Activated naive CD8-positive, alpha-beta T cell treated with anti-CD3 and anti-CD28 coated beads, Interleukin-2, amount 50 U/mL, for 24 hours (primary cell): ENCODE results near the gene MPP7.

Experiments used
- ATAC-seq: fragments of 150-1000 bp; cut with Tn5 transposase; one replicate; pipeline ENCODE4 v1.10.0; 2021
- DNase-seq: peaks from one replicate; pipeline ENCODE4 v3.0.0; 2021
- H3K27ac Mint-ChIP-seq: one replicate; pipeline ENCODE4 v1.8.0; 2021; ENCODE audit warnings: mild to moderate bottlenecking, mixed read lengths
- H3K27me3 Mint-ChIP-seq: one replicate; pipeline ENCODE4 v1.8.0; 2021; ENCODE audit warnings: mixed read lengths
- H3K36me3 Mint-ChIP-seq: one replicate; pipeline ENCODE4 v1.8.0; 2021; ENCODE audit warnings: low read depth, mixed read lengths
- H3K4me1 Mint-ChIP-seq: one replicate; pipeline ENCODE4 v1.8.0; 2021; ENCODE audit warnings: mixed read lengths
- H3K4me3 Mint-ChIP-seq: one replicate; pipeline ENCODE4 v1.8.0; 2021; ENCODE audit warnings: mild to moderate bottlenecking, moderate library complexity, mixed read lengths
- H3K9me3 Mint-ChIP-seq: one replicate; pipeline ENCODE4 v1.8.0; 2021; ENCODE audit warnings: mixed read lengths

The MPP7 gene

GRCh38 chr10:28318626-28319025 lies 15.8 kb upstream of the MPP7 start:
- Mint-ChIP-seq H3K27ac (no peak overlapping the region), H3K36me3 (peaks cover 2% of the 10 kb centered on the region), H3K27me3 (no peaks in the 10 kb centered on the region), H3K9me3 (no peaks in the 10 kb centered on the region), H3K4me3 (no peak overlapping the region), H3K4me1 (peaks cover 12% of the 10 kb centered on the region)
- no peak for ATAC-seq
- no peak for DNase-seq

GRCh38 chr10:28317760-28318159 lies 14.9 kb upstream of the MPP7 start:
- Mint-ChIP-seq H3K27ac (no peak overlapping the region), H3K9me3 (no peaks in the 10 kb centered on the region), H3K27me3 (no peaks in the 10 kb centered on the region), H3K4me3 (no peak overlapping the region), H3K36me3 (peaks cover 2% of the 10 kb centered on the region), H3K4me1 (peaks cover 12% of the 10 kb centered on the region)
- no peak for ATAC-seq
- DNase-seq = no peak

GRCh38 chr10:28316696-28317095 lies 13.8 kb upstream of the MPP7 start:
- Mint-ChIP-seq H3K27me3 (no peaks in the 10 kb centered on the region), H3K36me3 (peaks cover 5% of the 10 kb centered on the region), H3K9me3 (peaks cover 5% of the 10 kb centered on the region), H3K27ac (no peak overlapping the region), H3K4me1 (peaks cover 10% of the 10 kb centered on the region), H3K4me3 (no peak overlapping the region)
- no peak for DNase-seq
- ATAC-seq = no peak

- no peak for ATAC-seq
- DNase-seq = no peak
- H3K4me3 Mint-ChIP-seq = no peak overlapping the region
- H3K9me3 Mint-ChIP-seq = peaks cover 5% of the 10 kb centered on the region
- H3K4me1 Mint-ChIP-seq = peaks cover 16% of the 10 kb centered on the region
- H3K27ac Mint-ChIP-seq = no peak overlapping the region
- peaks cover 7% of the 10 kb centered on the region for H3K36me3 Mint-ChIP-seq
- no peaks in the 10 kb centered on the region for H3K27me3 Mint-ChIP-seq
These were observed 12.3 kb upstream of the MPP7 start for GRCh38 chr10:28315140-28315539.

- Mint-ChIP-seq H3K4me1 (peaks cover 15% of the 10 kb centered on the region), H3K27ac (no peak overlapping the region), H3K36me3 (peaks cover 7% of the 10 kb centered on the region), H3K9me3 (peaks cover 5% of the 10 kb centered on the region), H3K4me3 (no peak overlapping the region), H3K27me3 (no peaks in the 10 kb centered on the region)
- DNase-seq (no peak), ATAC-seq (no peak)
These were observed 11.3 kb upstream of the MPP7 start for GRCh38 chr10:28314211-28314610.

- H3K27ac Mint-ChIP-seq = peak overlapping the region; percentile 18
- DNase-seq = no peak
- H3K36me3 Mint-ChIP-seq = peaks cover 7% of the 10 kb centered on the region
- no peak for ATAC-seq
- H3K4me3 Mint-ChIP-seq = no peak overlapping the region
- H3K4me1 Mint-ChIP-seq = peaks cover 17% of the 10 kb centered on the region
- H3K27me3 Mint-ChIP-seq = no peaks in the 10 kb centered on the region
- peaks cover 5% of the 10 kb centered on the region for H3K9me3 Mint-ChIP-seq
These were observed 9.7 kb upstream of the MPP7 start for GRCh38 chr10:28312572-28312971.

- no peak for DNase-seq
- no peak for ATAC-seq
- Mint-ChIP-seq H3K9me3 (peaks cover 5% of the 10 kb centered on the region), H3K4me1 (peaks cover 13% of the 10 kb centered on the region), H3K27ac (no peak overlapping the region), H3K27me3 (no peaks in the 10 kb centered on the region), H3K4me3 (no peak overlapping the region), H3K36me3 (peaks cover 7% of the 10 kb centered on the region)
These were observed 8.2 kb upstream of the MPP7 start for GRCh38 chr10:28311104-28311503.

- H3K4me1 Mint-ChIP-seq = peaks cover 22% of the 10 kb centered on the region
- H3K27me3 Mint-ChIP-seq = peaks cover 6% of the 10 kb centered on the region
- DNase-seq = no peak
- H3K4me3 Mint-ChIP-seq = no peak overlapping the region
- ATAC-seq = no peak
- H3K36me3 Mint-ChIP-seq = peaks cover 5% of the 10 kb centered on the region
- peaks cover 3% of the 10 kb centered on the region for H3K9me3 Mint-ChIP-seq
- H3K27ac Mint-ChIP-seq = no peak overlapping the region
These were observed 4.4 kb upstream of the MPP7 start for GRCh38 chr10:28307267-28307666.

- Mint-ChIP-seq H3K36me3 (peaks cover 3% of the 10 kb centered on the region), H3K9me3 (no peaks in the 10 kb centered on the region), H3K27me3 (peaks cover 6% of the 10 kb centered on the region), H3K4me1 (peaks cover 30% of the 10 kb centered on the region), H3K27ac (no peak overlapping the region), H3K4me3 (no peak overlapping the region)
- no peak for ATAC-seq
- DNase-seq = no peak
These were observed 2.7 kb upstream of the MPP7 start for GRCh38 chr10:28305553-28305952.

GRCh38 chr10:28304032-28304571 lies 1.2 kb upstream of the MPP7 start:
- no peak for DNase-seq
- H3K9me3 Mint-ChIP-seq = no peaks in the 10 kb centered on the region
- H3K4me1 Mint-ChIP-seq = peaks cover 41% of the 10 kb centered on the region
- H3K36me3 Mint-ChIP-seq = no peaks in the 10 kb centered on the region
- ATAC-seq = no peak
- H3K27me3 Mint-ChIP-seq = peaks cover 6% of the 10 kb centered on the region
- peak overlapping the region; percentile 10 for H3K27ac Mint-ChIP-seq
- H3K4me3 Mint-ChIP-seq = peak overlapping the region; percentile 92

- Mint-ChIP-seq H3K9me3 (no peaks in the 10 kb centered on the region), H3K4me3 (peak overlapping the region; percentile 76), H3K27me3 (peaks cover 6% of the 10 kb centered on the region), H3K27ac (no peak overlapping the region), H3K4me1 (peaks cover 53% of the 10 kb centered on the region), H3K36me3 (no peaks in the 10 kb centered on the region)
- ATAC-seq (no peak), DNase-seq (no peak)
These were observed 739 bp downstream of the MPP7 start for GRCh38 chr10:28302012-28302637.

- H3K9me3 Mint-ChIP-seq = no peaks in the 10 kb centered on the region
- no peaks in the 10 kb centered on the region for H3K36me3 Mint-ChIP-seq
- H3K4me1 Mint-ChIP-seq = peaks cover 69% of the 10 kb centered on the region
- ATAC-seq = no peak
- no peak overlapping the region for H3K4me3 Mint-ChIP-seq
- no peak overlapping the region for H3K27ac Mint-ChIP-seq
- peaks cover 5% of the 10 kb centered on the region for H3K27me3 Mint-ChIP-seq
- no peak for DNase-seq
These were observed 2.8 kb downstream of the MPP7 start for GRCh38 chr10:28300027-28300426.

GRCh38 chr10:28298951-28299350 lies 3.9 kb downstream of the MPP7 start:
- Mint-ChIP-seq H3K27me3 (peaks cover 3% of the 10 kb centered on the region), H3K4me3 (peak overlapping the region; percentile 13), H3K36me3 (no peaks in the 10 kb centered on the region), H3K27ac (peak overlapping the region; percentile 32), H3K4me1 (peaks cover 73% of the 10 kb centered on the region), H3K9me3 (no peaks in the 10 kb centered on the region)
- ATAC-seq (no peak), DNase-seq (no peak)

- no peak overlapping the region for H3K27ac Mint-ChIP-seq
- DNase-seq (no peak), ATAC-seq (no peak)
- H3K27me3 Mint-ChIP-seq = no peaks in the 10 kb centered on the region
- H3K4me1 Mint-ChIP-seq = peaks cover 79% of the 10 kb centered on the region
- no peaks in the 10 kb centered on the region for H3K9me3 Mint-ChIP-seq
- H3K4me3 Mint-ChIP-seq = no peak overlapping the region
- H3K36me3 Mint-ChIP-seq = no peaks in the 10 kb centered on the region
These were observed 6.8 kb downstream of the MPP7 start for GRCh38 chr10:28296023-28296422.

GRCh38 chr10:28295336-28295735 lies 7.5 kb downstream of the MPP7 start:
- peaks cover 78% of the 10 kb centered on the region for H3K4me1 Mint-ChIP-seq
- no peaks in the 10 kb centered on the region for H3K27me3 Mint-ChIP-seq
- H3K36me3 Mint-ChIP-seq = no peaks in the 10 kb centered on the region
- DNase-seq = no peak
- no peak for ATAC-seq
- no peak overlapping the region for H3K27ac Mint-ChIP-seq
- no peak overlapping the region for H3K4me3 Mint-ChIP-seq
- no peaks in the 10 kb centered on the region for H3K9me3 Mint-ChIP-seq

GRCh38 chr10:28294809-28295208 lies 8.1 kb downstream of the MPP7 start:
- peaks cover 75% of the 10 kb centered on the region for H3K4me1 Mint-ChIP-seq
- H3K9me3 Mint-ChIP-seq = no peaks in the 10 kb centered on the region
- no peak overlapping the region for H3K4me3 Mint-ChIP-seq
- DNase-seq (no peak), ATAC-seq (no peak)
- no peaks in the 10 kb centered on the region for H3K27me3 Mint-ChIP-seq
- no peaks in the 10 kb centered on the region for H3K36me3 Mint-ChIP-seq
- no peak overlapping the region for H3K27ac Mint-ChIP-seq
